OCI-LY1 (cell line): ENCODE data around the gene LRMDA.

Experiments
- EZH2 ChIP-seq: fragments of 200-600 bp; sonication (generic), shearing (Covaris generic); IDR thresholded peaks from 2 replicates; pipeline ENCODE4 v1.8.0; 2017; ENCODE audit warnings: borderline replicate concordance, mixed run types, mild to moderate bottlenecking, antibody characterized with exemption, low read length, moderate library complexity, mixed read lengths
- TF ChIP-seq, protein P1 (sequence below): fragments of 200-600 bp; sonication (generic), shearing (Covaris generic); IDR thresholded peaks from 2 replicates; pipeline ENCODE4 v1.5.1; 2017; ENCODE audit warnings: mild to moderate bottlenecking, antibody characterized with exemption, low read length, moderate library complexity, mixed read lengths

DNA sequence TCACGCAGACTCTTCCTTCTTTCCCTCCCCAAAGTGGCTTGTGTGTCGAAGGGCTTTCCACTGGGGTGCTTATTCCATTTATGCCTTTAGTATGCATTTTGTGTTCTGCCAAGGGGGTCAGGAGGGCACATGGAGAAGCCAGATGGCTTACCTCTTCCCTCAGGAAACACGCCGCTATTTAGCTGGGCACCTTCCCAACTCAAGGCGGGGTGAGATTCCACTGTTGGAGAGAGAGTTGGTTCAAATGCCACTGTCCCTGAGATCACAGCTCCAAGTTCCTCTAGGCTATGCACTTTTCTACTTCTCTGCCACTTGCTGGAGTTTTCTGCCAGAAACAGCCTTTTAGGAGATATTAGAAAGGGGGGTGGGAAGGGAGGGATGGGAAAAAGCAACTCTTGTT lies 1091.8 kb downstream of the LRMDA start:
- TF ChIP-seq, protein P1, sequence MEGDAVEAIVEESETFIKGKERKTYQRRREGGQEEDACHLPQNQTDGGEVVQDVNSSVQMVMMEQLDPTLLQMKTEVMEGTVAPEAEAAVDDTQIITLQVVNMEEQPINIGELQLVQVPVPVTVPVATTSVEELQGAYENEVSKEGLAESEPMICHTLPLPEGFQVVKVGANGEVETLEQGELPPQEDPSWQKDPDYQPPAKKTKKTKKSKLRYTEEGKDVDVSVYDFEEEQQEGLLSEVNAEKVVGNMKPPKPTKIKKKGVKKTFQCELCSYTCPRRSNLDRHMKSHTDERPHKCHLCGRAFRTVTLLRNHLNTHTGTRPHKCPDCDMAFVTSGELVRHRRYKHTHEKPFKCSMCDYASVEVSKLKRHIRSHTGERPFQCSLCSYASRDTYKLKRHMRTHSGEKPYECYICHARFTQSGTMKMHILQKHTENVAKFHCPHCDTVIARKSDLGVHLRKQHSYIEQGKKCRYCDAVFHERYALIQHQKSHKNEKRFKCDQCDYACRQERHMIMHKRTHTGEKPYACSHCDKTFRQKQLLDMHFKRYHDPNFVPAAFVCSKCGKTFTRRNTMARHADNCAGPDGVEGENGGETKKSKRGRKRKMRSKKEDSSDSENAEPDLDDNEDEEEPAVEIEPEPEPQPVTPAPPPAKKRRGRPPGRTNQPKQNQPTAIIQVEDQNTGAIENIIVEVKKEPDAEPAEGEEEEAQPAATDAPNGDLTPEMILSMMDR: no peak
- no peak for TF ChIP-seq EZH2
